K562 (cell line): Measurements from ENCODE around the gene JPT1. TPM values are rescaled to one million over a fixed set of nuclear protein-coding genes. Genes with fewer than 3 reads are reported as not detected.

Experiments used
- ATAC-seq: fragments of 200-7000 bp; cut with Tn5 transposase; 3 replicates; pipeline ENCODE4 v1.9.1; 2020; ENCODE audit warnings: moderate library complexity
- BruUV-seq: library from RNA; stranded (reverse); fragments of 400-500 nt; replicated peaks from 2 replicates; lab custom pipeline; 2021; lab: Mats Ljungman, UMichigan
- CTCF ChIA-PET: fragments of 300-600 bp; formaldehyde crosslinking; extraction: SDS; loops from one replicate; lab custom pipeline; 2021; ENCODE audit warnings: low intra/inter-chr PET ratio; lab: Yijun Ruan, JAX
- POLR2A ChIA-PET: fragments of 300-600, 350-650 bp; sonication (Branson Sonifier 250); formaldehyde crosslinking; extraction: SDS; loops from one replicate; lab custom pipeline; 2021; ENCODE audit warnings: antibody characterized with exemption, inconsistent platforms; lab: Yijun Ruan, JAX
- DNase-seq, 4 experiments: peaks; one replicate each; pipeline versions ENCODE4 v3.0.0 to v3.0.0-alpha.2; 2011 to 2018; ENCODE audit warnings: low spot score in 3 of 4, mixed read lengths in 3 of 4; ENCODE audit errors: extremely low read depth in 1 of 4
- FAIRE-seq: peaks from 2 replicates; lab custom pipeline; 2011; peaks lifted over from hg19 to GRCh38; lab: Jason Lieb, UNC
- H2AFZ ChIP-seq: 2 replicates; pipeline ENCODE4 v1.6.0; 2011; ENCODE audit warnings: low read depth, low read length, control low read depth, inconsistent platforms
- H3K27ac ChIP-seq: fragments of 200-600 bp; 3 replicates; pipeline ENCODE4 v1.8.0; 2011; ENCODE audit warnings: low read depth, mild to moderate bottlenecking, control low read depth, inconsistent platforms, low read length, moderate library complexity, mixed read lengths; ENCODE audit errors: extremely low read depth
- H3K27me3 ChIP-seq, 2 experiments: fragments of 300-600 bp in 1 of 2; 2 replicates in 1 of 2; 3 replicates in 1 of 2; pipeline versions ENCODE4 v1.6.0 to v1.8.0; 2011; ENCODE audit warnings: inconsistent platforms in 2 of 2, low read length in 2 of 2, mild to moderate bottlenecking in 1 of 2, mixed read lengths in 1 of 2, moderate library complexity in 1 of 2; ENCODE audit not compliant: control insufficient read depth in 2 of 2, insufficient read depth in 2 of 2
- H3K36me3 ChIP-seq: fragments of 300-600 bp; 3 replicates; pipeline ENCODE4 v1.8.0; 2011; ENCODE audit warnings: mild to moderate bottlenecking, low read length, inconsistent platforms; ENCODE audit not compliant: control insufficient read depth, insufficient read depth
- H3K4me1 ChIP-seq, 2 experiments: fragments of 200-600 bp in 1 of 2; replicated peaks in 1 of 2; 2 replicates in 1 of 2; 3 replicates in 1 of 2; pipeline versions ENCODE4 v1.5.1 to v1.8.0; 2011; ENCODE audit warnings: inconsistent platforms in 2 of 2, low read length in 2 of 2, mild to moderate bottlenecking in 1 of 2, mixed read lengths in 1 of 2, moderate library complexity in 1 of 2; ENCODE audit not compliant: control insufficient read depth in 2 of 2, insufficient read depth in 2 of 2
- H3K4me2 ChIP-seq: 2 replicates; pipeline ENCODE4 v1.6.1; 2011; ENCODE audit warnings: low read length, control low read depth, inconsistent platforms, mixed read lengths; ENCODE audit not compliant: insufficient read depth
- H3K4me3 ChIP-seq: fragments of 200-600 bp; sonication (generic), shearing (Covaris generic); 2 replicates; pipeline ENCODE4 v1.5.1; 2016; ENCODE audit warnings: control low read depth, inconsistent platforms
- H3K79me2 ChIP-seq: fragments of 200-600 bp; 3 replicates; pipeline ENCODE4 v1.8.0; 2011; ENCODE audit warnings: low read length, inconsistent platforms; ENCODE audit not compliant: control insufficient read depth, insufficient read depth
- H3K9ac ChIP-seq, 2 experiments: 2 replicates each; pipeline versions ENCODE4 v1.6.0 to v1.6.1; 2011; ENCODE audit warnings: low read depth in 2 of 2, low read length in 2 of 2, control low read depth in 1 of 2, inconsistent platforms in 1 of 2, mild to moderate bottlenecking in 1 of 2, mixed read lengths in 1 of 2; ENCODE audit not compliant: insufficient read depth in 1 of 2
- H3K9me1 ChIP-seq: one replicate; pipeline ENCODE4 v1.6.0; 2011; ENCODE audit warnings: inconsistent platforms, mild to moderate bottlenecking, low read length, moderate library complexity; ENCODE audit not compliant: control insufficient read depth, insufficient read depth
- H3K9me3 ChIP-seq: replicated peaks from 2 replicates; pipeline ENCODE4 v1.5.1; 2011; ENCODE audit warnings: low read depth, low read length, inconsistent platforms; ENCODE audit not compliant: control insufficient read depth, insufficient read depth
- H4K20me1 ChIP-seq: replicated peaks from 2 replicates; pipeline ENCODE4 v1.6.1; 2011; ENCODE audit warnings: low read length, inconsistent platforms, mixed read lengths; ENCODE audit not compliant: control insufficient read depth, insufficient read depth
- CHD1 ChIP-seq: fragments of 200-600 bp; sonication (generic); IDR thresholded peaks from one replicate; pipeline ENCODE4 v1.6.1; 2012; ENCODE audit warnings: mild to moderate bottlenecking, moderate library complexity, low read length, inconsistent platforms
- NFIC ChIP-seq: fragments of 450-650 bp; IDR thresholded peaks from 2 replicates; pipeline ENCODE4 v1.6.1; 2017; ENCODE audit warnings: mild to moderate bottlenecking, inconsistent platforms
- NFRKB ChIP-seq: fragments of 450-650 bp; IDR thresholded peaks from 2 replicates; pipeline ENCODE4 v1.6.1; 2016; ENCODE audit warnings: low read depth
- PCBP1 ChIP-seq: fragments of 200-400 bp; formaldehyde crosslinking; IDR thresholded peaks from 2 replicates; pipeline ENCODE4 v1.6.1; 2018; ENCODE audit warnings: mild to moderate bottlenecking, low read depth, low read length; ENCODE audit not compliant: poor library complexity, severe bottlenecking
- TARDBP ChIP-seq: fragments of 450-650 bp; IDR thresholded peaks from 2 replicates; pipeline ENCODE4 v1.6.1; 2016
- TGIF2 ChIP-seq: sonication (generic); formaldehyde crosslinking; IDR thresholded peaks from 2 replicates; pipeline ENCODE4 v1.8.1; 2022; ENCODE audit warnings: mild to moderate bottlenecking, missing genetic modification reagents, moderate library complexity
- WHSC1 ChIP-seq: IDR thresholded peaks from one replicate; pipeline ENCODE4 v1.6.1; 2012; ENCODE audit warnings: low read length, control low read depth, inconsistent platforms
- XRCC3 ChIP-seq: fragments of 450-650 bp; IDR thresholded peaks from 2 replicates; pipeline ENCODE4 v1.6.1; 2017; ENCODE audit warnings: mild to moderate bottlenecking, moderate library complexity
- ZFP1 ChIP-seq: fragments of 450-650 bp; formaldehyde crosslinking; IDR thresholded peaks from 2 replicates; pipeline ENCODE4 v1.4.0; 2020; ENCODE audit warnings: mild to moderate bottlenecking, mixed read lengths
- ZNF197 ChIP-seq: fragments of 200-800 bp; sonication (Bioruptor generic); IDR thresholded peaks from 2 replicates; pipeline ENCODE4 v1.6.1; 2016; ENCODE audit warnings: low read depth, missing genetic modification characterization, missing compliant biosample characterization
- ZNF217 ChIP-seq: sonication (generic); formaldehyde crosslinking; IDR thresholded peaks from 2 replicates; pipeline ENCODE4 v1.8.0; 2022; ENCODE audit warnings: mild to moderate bottlenecking, missing genetic modification reagents
- ZNF354B ChIP-seq: fragments of 250-450 bp; sonication (Bioruptor Pico); IDR thresholded peaks from 2 replicates; pipeline ENCODE4 v1.4.0; 2020
- ZNF695 ChIP-seq: fragments of 450-650 bp; formaldehyde crosslinking; IDR thresholded peaks from 2 replicates; pipeline ENCODE4 v1.4.0; 2020; ENCODE audit warnings: mild to moderate bottlenecking, moderate library complexity
- WGBS: fragments of 100-300 bp; shearing (Covaris generic); methylation state at CpG from one replicate; pipeline ENCODE4 v1.1.6; 2016; ENCODE audit warnings: low coverage, mixed read lengths; ENCODE audit not compliant: insufficient coverage; ENCODE audit errors: missing lambda C conversion rate; 5-methylcytosine and 5-hydroxymethylcytosine counted together
- in situ Hi-C: fragments of 300-500 bp; cut with MboI; formaldehyde crosslinking; loops from 4 replicates; pipeline ENCODE4 v1.15.0; 2018; ENCODE audit warnings: inconsistent platforms, mixed read lengths
- intact Hi-C: fragments of 100-400 bp; cut with micrococcal nuclease; formaldehyde crosslinking; loops from 2 replicates; pipeline ENCODE4 v1.14.2; 2022
- polyA plus RNA-seq, 8 experiments: library from polyadenylated mRNA; depleted of rRNA in 4 of 8; stranded (reverse) in 5 of 8; unstranded in 3 of 8; fragments of >200 nt; fragmentation: Nextera tagmentation in 2 of 8; fragmentation: Illumina TruSeq in 1 of 8; extraction: Ambion mirVana in 2 of 8; extraction: Trizol in 1 of 8; gene quantifications; 2 replicates each; pipeline versions ENCODE4 v1.2.1 to v1.2.3, GENCODE V29; 2011 to 2014; ENCODE audit warnings: inconsistent platforms in 1 of 8, missing spikeins in 1 of 8
- total RNA-seq, 7 experiments: library from RNA; depleted of rRNA in 6 of 7; stranded (reverse); fragments of >200 nt in 6 of 7; fragmentation: Illumina TruSeq in 2 of 7; extraction: Trizol in 2 of 7; gene quantifications; 2 replicates each; pipeline versions ENCODE4 v1.2.1 to v1.2.3, GENCODE V29; 2011 to 2021; ENCODE audit warnings: low replicate concordance in 1 of 7
- TF ChIP-seq, protein P1 (sequence below): sonication (generic); formaldehyde crosslinking; IDR thresholded peaks from 2 replicates; pipeline ENCODE4 v1.8.1; 2023; ENCODE audit warnings: mild to moderate bottlenecking, missing genetic modification reagents
- TF ChIP-seq, protein P2 (sequence below): fragments of 250-450 bp; sonication (Bioruptor Pico); IDR thresholded peaks from 2 replicates; pipeline ENCODE4 v1.8.0; 2021; ENCODE audit warnings: mild to moderate bottlenecking, moderate library complexity

Gene JPT1
- total and polyA plus RNA-seq, 9 of the 15 experiments (the other 6 are each of a cell fraction or from before 2014, with no cell fraction given) = 56.7 to 292 (median 144) TPM

DNA sequence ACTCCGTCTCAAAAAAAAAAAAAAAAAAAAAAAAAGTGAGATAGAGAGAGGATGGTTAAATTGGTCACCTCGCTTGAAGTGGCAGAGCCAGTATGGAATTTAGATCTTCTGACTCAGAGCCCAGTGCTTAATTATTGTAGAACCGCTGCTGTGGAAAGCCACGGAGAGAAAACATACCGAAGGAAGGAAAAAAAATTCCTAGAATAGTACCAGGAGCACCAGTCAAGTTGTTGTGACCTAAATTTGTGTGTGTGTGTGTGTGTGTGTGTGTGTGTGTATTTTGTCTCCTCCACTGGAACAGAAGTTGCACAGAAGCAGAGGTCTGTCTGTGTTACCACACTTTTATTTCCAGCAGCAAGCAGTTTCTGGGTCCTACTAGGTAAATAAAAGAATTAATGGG lies 40.6 kb upstream of the JPT1 start:
- H3K4me1 ChIP-seq = peaks cover 2 to 4% of the 10 kb centered on the region in 2 experiments; a peak in 1 of 5 replicates
- ChIA-PET POLR2A (no interaction called here), CTCF (interaction anchor here (0.6 kb wide), 1 partner anchor 10 kb away, joined by 3 read pairs; no protein-coding TSS in a partner anchor)
- in situ Hi-C loops (no loop called here), intact Hi-C loops (no loop called here)
- no peaks in the 10 kb centered on the region for H4K20me1 ChIP-seq
- H3K9me1 ChIP-seq = no peaks in the 10 kb centered on the region
- no peak overlapping the region for H3K27ac ChIP-seq
- WGBS = 87% methylated on average over 3 of the region's 5 CpGs
- H3K4me3 ChIP-seq = no peak overlapping the region
- H2AFZ ChIP-seq = no peak overlapping the region
- TF ChIP-seq PCBP1 = no peak
- no peak for TF ChIP-seq ZNF197 (CRISPR knock-in tag)
- H3K4me2 ChIP-seq = no peak overlapping the region
- no peak for ATAC-seq
- H3K27me3 ChIP-seq = no peaks in the 10 kb centered on the region
- no peak for DNase-seq
- no peaks in the 10 kb centered on the region for H3K36me3 ChIP-seq
- FAIRE-seq = no peak
- H3K9ac ChIP-seq = no peak overlapping the region
- no TSS peak for BruUV-seq
- no peaks in the 10 kb centered on the region for H3K9me3 ChIP-seq
- no peaks in the 10 kb centered on the region for H3K79me2 ChIP-seq

DNA sequence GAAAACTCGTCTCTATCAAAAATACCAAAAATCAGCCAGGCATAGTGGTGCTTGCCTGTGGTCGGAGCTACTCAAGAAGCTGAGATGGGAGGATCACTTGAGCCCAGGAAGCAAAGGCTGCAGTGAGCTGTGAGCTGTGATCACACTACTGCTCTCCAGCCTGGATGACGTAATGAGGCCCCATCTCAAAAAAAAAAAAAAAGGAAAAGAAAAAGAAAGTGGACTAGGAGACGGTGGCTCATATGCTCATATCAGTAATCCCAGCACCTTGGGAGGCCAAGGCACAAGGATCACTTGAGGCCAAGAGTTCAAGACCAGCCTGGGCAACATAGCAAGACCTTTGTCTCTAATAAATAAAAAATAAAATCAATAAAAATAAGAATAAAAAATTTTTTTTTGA lies 37.3 kb upstream of the JPT1 start:
- H4K20me1 ChIP-seq = no peaks in the 10 kb centered on the region
- no peaks in the 10 kb centered on the region for H3K27me3 ChIP-seq
- FAIRE-seq (peak; percentile 64), DNase-seq (peak in 2 of 4 experiments; percentile 16 to 60), ATAC-seq (peak; percentile 76)
- no peaks in the 10 kb centered on the region for H3K79me2 ChIP-seq
- peaks cover 7 to 11% of the 10 kb centered on the region in 2 experiments; a peak in 2 of 5 replicates for H3K4me1 ChIP-seq
- H3K9ac ChIP-seq = peak overlapping the region in 1 of 2 experiments; percentile 64; a peak in 1 of 4 replicates
- intact Hi-C loops (no loop called here), in situ Hi-C loops (no loop called here)
- 42% methylated on average over 2 of the region's 4 CpGs for WGBS
- no peaks in the 10 kb centered on the region for H3K36me3 ChIP-seq
- no peaks in the 10 kb centered on the region for H3K9me3 ChIP-seq
- ChIA-PET POLR2A (interaction anchor here (0.7 to 4.7 kb wide), 7 partner anchors 8 to 37 kb away, joined by 3 to 27 read pairs (median 7); partner anchors contain the start of genes JPT1, NUP85 and SUMO2), CTCF (no interaction called here)
- H3K4me2 ChIP-seq = no peak overlapping the region
- 0 out of 3 replicates have a peak overlapping the region, but pooled peaks have one; percentile 3 for H3K27ac ChIP-seq
- BruUV-seq = no TSS peak
- peak overlapping the region; percentile 51; the same call in 1 of the 2 replicates for H2AFZ ChIP-seq
- H3K4me3 ChIP-seq = no peak overlapping the region
- H3K9me1 ChIP-seq = no peaks in the 10 kb centered on the region
- TF ChIP-seq NFIC (no peak), CHD1 (no peak), NFRKB (no peak), TGIF2 (CRISPR knock-in tag) (no peak), ZNF217 (CRISPR knock-in tag) (no peak), XRCC3 (no peak), ZFP1 (CRISPR knock-in tag) (no peak), ZNF354B (CRISPR knock-in tag) (no peak), WHSC1 (no peak), ZNF695 (CRISPR knock-in tag) (no peak), TARDBP (no peak)
- TF ChIP-seq, protein P1, sequence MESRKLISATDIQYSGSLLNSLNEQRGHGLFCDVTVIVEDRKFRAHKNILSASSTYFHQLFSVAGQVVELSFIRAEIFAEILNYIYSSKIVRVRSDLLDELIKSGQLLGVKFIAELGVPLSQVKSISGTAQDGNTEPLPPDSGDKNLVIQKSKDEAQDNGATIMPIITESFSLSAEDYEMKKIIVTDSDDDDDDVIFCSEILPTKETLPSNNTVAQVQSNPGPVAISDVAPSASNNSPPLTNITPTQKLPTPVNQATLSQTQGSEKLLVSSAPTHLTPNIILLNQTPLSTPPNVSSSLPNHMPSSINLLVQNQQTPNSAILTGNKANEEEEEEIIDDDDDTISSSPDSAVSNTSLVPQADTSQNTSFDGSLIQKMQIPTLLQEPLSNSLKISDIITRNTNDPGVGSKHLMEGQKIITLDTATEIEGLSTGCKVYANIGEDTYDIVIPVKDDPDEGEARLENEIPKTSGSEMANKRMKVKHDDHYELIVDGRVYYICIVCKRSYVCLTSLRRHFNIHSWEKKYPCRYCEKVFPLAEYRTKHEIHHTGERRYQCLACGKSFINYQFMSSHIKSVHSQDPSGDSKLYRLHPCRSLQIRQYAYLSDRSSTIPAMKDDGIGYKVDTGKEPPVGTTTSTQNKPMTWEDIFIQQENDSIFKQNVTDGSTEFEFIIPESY = no peak
- TF ChIP-seq, protein P2, sequence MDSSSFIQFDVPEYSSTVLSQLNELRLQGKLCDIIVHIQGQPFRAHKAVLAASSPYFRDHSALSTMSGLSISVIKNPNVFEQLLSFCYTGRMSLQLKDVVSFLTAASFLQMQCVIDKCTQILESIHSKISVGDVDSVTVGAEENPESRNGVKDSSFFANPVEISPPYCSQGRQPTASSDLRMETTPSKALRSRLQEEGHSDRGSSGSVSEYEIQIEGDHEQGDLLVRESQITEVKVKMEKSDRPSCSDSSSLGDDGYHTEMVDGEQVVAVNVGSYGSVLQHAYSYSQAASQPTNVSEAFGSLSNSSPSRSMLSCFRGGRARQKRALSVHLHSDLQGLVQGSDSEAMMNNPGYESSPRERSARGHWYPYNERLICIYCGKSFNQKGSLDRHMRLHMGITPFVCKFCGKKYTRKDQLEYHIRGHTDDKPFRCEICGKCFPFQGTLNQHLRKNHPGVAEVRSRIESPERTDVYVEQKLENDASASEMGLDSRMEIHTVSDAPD = no peak
